ENCODE measurements around the gene SRF. TPM values are rescaled to one million over a fixed set of nuclear protein-coding genes. Genes with fewer than 3 reads are reported as not detected.

SRF gene
- total RNA-seq, 1 experiment from 2014 or later, result 31.3 TPM

GRCh38 chr6:43143235-43144128 lies 27.6 kb upstream of the SRF start:
- CTCF ChIA-PET, result interaction anchor here (0.6 to 1.5 kb wide), 8 partner anchors 9 to 165 kb away, joined by 3 to 8 read pairs (median 6); partner anchors contain the start of genes CUL7, KLC4, KLHDC3 and MEA1
- Histone ChIP-seq H3K36me3 (ENCODE audit: control insufficient read depth, insufficient read depth, low read length) (peaks cover 4% of the 10 kb centered on the region), H3K4me3 (ENCODE audit: low read depth, low read length) (no peak overlapping the region), H3K4me1 (no peaks in the 10 kb centered on the region; the same call in 1 of the 2 replicates), H3K9me3 (no peaks in the 10 kb centered on the region), H3K27me3 (replicated peaks; ENCODE audit: control insufficient read depth, insufficient read depth, low read length) (no peaks in the 10 kb centered on the region)
- no TSS peak for BruUV-seq (replicated peaks)
- H3K27me3 Mint-ChIP-seq (ENCODE audit: insufficient read depth, unreplicated experiment), result no peaks in the 10 kb centered on the region
- peak; percentile 77 to 81 for DNase-seq
- no peaks in the 10 kb centered on the region for H3K4me1 Mint-ChIP-seq (ENCODE audit: low read depth, unreplicated experiment)
- H3K9me3 Mint-ChIP-seq (ENCODE audit: unreplicated experiment), result no peaks in the 10 kb centered on the region
- H3K36me3 Mint-ChIP-seq (ENCODE audit: insufficient read depth, unreplicated experiment), result peaks cover 50% of the 10 kb centered on the region
- peak overlapping the region; percentile 69 for H3K27ac Mint-ChIP-seq (ENCODE audit: unreplicated experiment)
- intact Hi-C loops (cut with micrococcal nuclease; ENCODE audit: unreplicated experiment), result loop anchor here (2.0 kb wide), 1 partner anchor 243 kb away; no protein-coding TSS in a partner anchor
- H3K4me3 Mint-ChIP-seq (ENCODE audit: unreplicated experiment), result no peak overlapping the region
- POLR2A ChIA-PET, result interaction anchor here (0.6 kb wide), 1 partner anchor 29 kb away, joined by 3 read pairs; no protein-coding TSS in a partner anchor
- TF ChIP-seq, protein P1, sequence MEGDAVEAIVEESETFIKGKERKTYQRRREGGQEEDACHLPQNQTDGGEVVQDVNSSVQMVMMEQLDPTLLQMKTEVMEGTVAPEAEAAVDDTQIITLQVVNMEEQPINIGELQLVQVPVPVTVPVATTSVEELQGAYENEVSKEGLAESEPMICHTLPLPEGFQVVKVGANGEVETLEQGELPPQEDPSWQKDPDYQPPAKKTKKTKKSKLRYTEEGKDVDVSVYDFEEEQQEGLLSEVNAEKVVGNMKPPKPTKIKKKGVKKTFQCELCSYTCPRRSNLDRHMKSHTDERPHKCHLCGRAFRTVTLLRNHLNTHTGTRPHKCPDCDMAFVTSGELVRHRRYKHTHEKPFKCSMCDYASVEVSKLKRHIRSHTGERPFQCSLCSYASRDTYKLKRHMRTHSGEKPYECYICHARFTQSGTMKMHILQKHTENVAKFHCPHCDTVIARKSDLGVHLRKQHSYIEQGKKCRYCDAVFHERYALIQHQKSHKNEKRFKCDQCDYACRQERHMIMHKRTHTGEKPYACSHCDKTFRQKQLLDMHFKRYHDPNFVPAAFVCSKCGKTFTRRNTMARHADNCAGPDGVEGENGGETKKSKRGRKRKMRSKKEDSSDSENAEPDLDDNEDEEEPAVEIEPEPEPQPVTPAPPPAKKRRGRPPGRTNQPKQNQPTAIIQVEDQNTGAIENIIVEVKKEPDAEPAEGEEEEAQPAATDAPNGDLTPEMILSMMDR (IDR thresholded peaks at IDR 0.05; ENCODE audit: insufficient read depth in 1 of 2, low read depth in 1 of 2, low read length in 1 of 2, severe bottlenecking in 1 of 2, unreplicated experiment in 1 of 2), result peak; percentile 70 to 75

DNA sequence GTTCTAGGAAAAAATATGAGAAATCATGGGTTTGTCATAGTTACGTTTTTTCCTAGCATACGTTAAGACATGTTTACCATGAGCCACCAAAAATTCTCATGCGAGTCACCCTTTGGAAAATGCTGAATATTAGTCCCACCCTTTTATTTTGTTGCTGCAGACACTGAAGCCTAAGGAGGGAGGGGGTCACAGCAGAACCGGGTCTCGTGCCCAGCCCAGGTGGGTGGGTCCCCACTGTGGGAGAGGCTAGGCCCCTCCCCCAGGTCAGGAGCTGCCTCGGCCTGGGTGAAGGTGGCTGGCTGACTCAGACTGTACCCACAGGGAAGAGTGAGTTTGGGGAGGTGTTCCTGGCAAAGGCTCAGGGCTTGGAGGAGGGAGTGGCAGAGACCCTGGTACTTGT lies 26.2 kb upstream of the SRF start:
- H3K27ac Mint-ChIP-seq (ENCODE audit: unreplicated experiment), result no peak overlapping the region
- H3K27me3 ChIP-seq (replicated peaks; ENCODE audit: control insufficient read depth, insufficient read depth, low read length), result no peaks in the 10 kb centered on the region
- no peaks in the 10 kb centered on the region; the same call in 1 of the 2 replicates for H3K4me1 ChIP-seq
- BruUV-seq (replicated peaks), result no TSS peak
- TF ChIP-seq, protein P1 (IDR thresholded peaks at IDR 0.05; ENCODE audit: insufficient read depth in 1 of 2, low read depth in 1 of 2, low read length in 1 of 2, severe bottlenecking in 1 of 2, unreplicated experiment in 1 of 2), result no peak
- no peak for DNase-seq
- peaks cover 4% of the 10 kb centered on the region for H3K36me3 ChIP-seq (ENCODE audit: control insufficient read depth, insufficient read depth, low read length)
- no peaks in the 10 kb centered on the region for H3K9me3 Mint-ChIP-seq (ENCODE audit: unreplicated experiment)
- H3K27me3 Mint-ChIP-seq (ENCODE audit: insufficient read depth, unreplicated experiment), result no peaks in the 10 kb centered on the region
- no peak overlapping the region for H3K4me3 ChIP-seq (ENCODE audit: low read depth, low read length)
- ChIA-PET POLR2A (no interaction called here), CTCF (no interaction called here)
- intact Hi-C loops (cut with micrococcal nuclease; ENCODE audit: unreplicated experiment), result no loop called here
- no peaks in the 10 kb centered on the region for H3K4me1 Mint-ChIP-seq (ENCODE audit: low read depth, unreplicated experiment)
- H3K36me3 Mint-ChIP-seq (ENCODE audit: insufficient read depth, unreplicated experiment), result peaks cover 55% of the 10 kb centered on the region
- no peaks in the 10 kb centered on the region for H3K9me3 ChIP-seq
- no peak overlapping the region for H3K4me3 Mint-ChIP-seq (ENCODE audit: unreplicated experiment)

- Mint-ChIP-seq H3K4me1 (ENCODE audit: low read depth, unreplicated experiment) (no peaks in the 10 kb centered on the region), H3K27ac (ENCODE audit: unreplicated experiment) (no peak overlapping the region), H3K4me3 (ENCODE audit: unreplicated experiment) (no peak overlapping the region), H3K9me3 (ENCODE audit: unreplicated experiment) (no peaks in the 10 kb centered on the region), H3K36me3 (ENCODE audit: insufficient read depth, unreplicated experiment) (peaks cover 56% of the 10 kb centered on the region), H3K27me3 (ENCODE audit: insufficient read depth, unreplicated experiment) (no peaks in the 10 kb centered on the region)
- no peak for DNase-seq
- ChIA-PET POLR2A (no interaction called here), CTCF (interaction anchor here (0.6 kb wide), 1 partner anchor 1273 kb away, joined by 3 read pairs; no protein-coding TSS in a partner anchor)
- H3K36me3 ChIP-seq (ENCODE audit: control insufficient read depth, insufficient read depth, low read length), result peaks cover 4% of the 10 kb centered on the region
- BruUV-seq (replicated peaks), result no TSS peak
- intact Hi-C loops (cut with micrococcal nuclease; ENCODE audit: unreplicated experiment), result no loop called here
- H3K9me3 ChIP-seq, result no peaks in the 10 kb centered on the region
- no peak overlapping the region for H3K4me3 ChIP-seq (ENCODE audit: low read depth, low read length)
- TF ChIP-seq, protein P1 (IDR thresholded peaks at IDR 0.05; ENCODE audit: insufficient read depth in 1 of 2, low read depth in 1 of 2, low read length in 1 of 2, severe bottlenecking in 1 of 2, unreplicated experiment in 1 of 2), result no peak
- no peaks in the 10 kb centered on the region for H3K27me3 ChIP-seq (replicated peaks; ENCODE audit: control insufficient read depth, insufficient read depth, low read length)
- H3K4me1 ChIP-seq, result no peaks in the 10 kb centered on the region; the same call in 1 of the 2 replicates
Measured at GRCh38 chr6:43146261-43146660, 24.8 kb upstream of the SRF start.

Measured in Caco-2 (cell line).